Left renal pelvis (tissue), 4 donors: Measurements from ENCODE around the gene FOSB. TPM values are rescaled to one million over a fixed set of nuclear protein-coding genes. Genes with fewer than 3 reads are reported as not detected.

Experiments used
- DNase-seq, 4 donors: peaks; one replicate each; pipeline ENCODE4 v3.0.0-alpha.2; 2013; ENCODE audit warnings: low read depth in 4 of 4, low spot score in 3 of 4
- polyA plus RNA-seq, 4 donors: library from polyadenylated mRNA; unstranded; fragments of 120-200 nt; gene quantifications; one replicate each; pipeline ENCODE4 v1.2.1, GENCODE V29; 2013; ENCODE audit not compliant: insufficient read length in 4 of 4

Gene FOSB
- polyA plus RNA-seq, 4 donors, result 4.3 to 1,673 (median 9.8) TPM

DNA sequence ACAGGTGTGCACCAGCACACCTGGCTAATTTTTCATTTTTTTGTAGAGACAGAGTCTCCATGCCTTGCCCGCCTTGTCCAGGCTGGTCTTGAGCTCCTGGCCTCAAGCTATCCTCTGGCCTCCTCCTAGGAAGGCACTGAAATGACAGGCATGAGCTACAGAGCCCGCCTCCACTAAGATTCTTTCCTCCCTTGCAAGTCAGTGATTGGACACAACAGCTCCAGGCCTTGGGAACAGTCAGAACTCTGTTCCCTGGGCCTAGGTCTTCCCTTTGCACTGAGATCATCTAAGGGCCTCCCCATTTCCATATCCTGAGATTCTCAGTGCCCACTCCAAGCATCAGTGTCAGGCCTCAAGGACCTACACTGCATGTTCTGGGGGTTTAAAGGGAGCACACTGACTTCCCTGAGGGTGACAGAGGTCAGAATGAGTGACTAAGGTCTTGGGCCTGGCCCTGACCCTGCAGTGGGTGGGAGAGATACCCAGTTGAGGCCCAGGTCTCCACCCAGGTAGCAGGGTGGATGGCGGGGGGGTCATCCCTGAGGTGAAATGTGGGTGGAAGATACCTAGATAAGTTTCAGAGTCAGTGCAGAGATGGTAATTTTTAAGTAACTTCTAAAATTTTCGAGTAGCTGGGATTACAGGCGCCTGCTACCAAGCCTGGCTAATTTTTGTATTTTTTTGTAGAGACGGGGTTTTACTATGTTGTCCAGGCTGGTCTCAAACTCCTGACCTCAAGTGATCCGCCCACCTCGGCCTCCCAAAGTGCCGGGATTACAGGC, 26.7 kb upstream of the FOSB start:
- DNase-seq, result no peak

- no peak for DNase-seq
Observed at GRCh38 chr19:45442408-45442777, 25.4 kb upstream of the FOSB start.

GRCh38 chr19:45442778-45443461, 24.9 kb upstream of the FOSB start:
- DNase-seq, result no peak

GRCh38 chr19:45443462-45444317, 24.1 kb upstream of the FOSB start:
- DNase-seq, result peak in 1 of 4 donors; percentile 86

- DNase-seq, result peak in 2 of 4 donors; percentile 80 to 84
Observed at GRCh38 chr19:45444318-45445041, 23.3 kb upstream of the FOSB start.

DNA sequence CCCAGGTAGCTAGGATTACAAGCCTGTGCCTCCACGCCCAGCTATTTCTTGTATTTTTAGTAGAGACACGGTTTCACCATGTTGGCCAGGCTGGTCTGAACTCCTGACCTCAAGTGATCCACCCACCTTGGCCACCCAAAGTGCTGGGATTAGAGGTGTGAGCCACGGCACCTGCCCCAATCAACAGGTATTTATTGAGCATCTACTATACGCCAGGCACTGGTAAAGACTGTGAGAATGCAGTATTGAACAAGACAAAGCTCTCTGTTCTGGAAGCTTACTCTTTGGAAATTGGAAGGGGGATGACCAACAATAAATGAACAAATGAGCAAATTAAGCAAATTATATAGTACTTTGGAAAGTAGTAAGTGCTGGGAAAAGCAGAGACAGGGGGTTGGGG, 22.7 kb upstream of the FOSB start:
- no peak for DNase-seq

DNA sequence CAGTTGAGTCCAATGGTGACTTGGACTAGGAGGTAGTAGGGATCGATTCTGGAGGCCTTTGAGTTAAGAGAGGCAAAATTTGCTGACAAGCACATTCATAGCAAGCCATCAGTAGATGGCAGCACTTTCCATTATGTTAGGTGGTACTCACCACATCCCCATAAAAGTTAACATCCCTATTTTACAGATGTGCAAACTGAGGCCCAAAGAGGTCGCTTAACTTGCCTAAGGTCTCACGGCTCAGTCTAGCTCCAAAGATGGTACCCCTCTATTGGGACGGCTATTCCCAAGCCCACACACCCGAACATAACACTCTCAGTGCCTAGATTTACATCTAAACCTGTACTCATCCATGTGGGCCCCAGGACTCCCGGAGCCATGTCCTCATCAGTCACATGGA, 21.5 kb upstream of the FOSB start:
- DNase-seq, result no peak

GRCh38 chr19:45446944-45447343, 20.9 kb upstream of the FOSB start:
- DNase-seq, result no peak

DNA sequence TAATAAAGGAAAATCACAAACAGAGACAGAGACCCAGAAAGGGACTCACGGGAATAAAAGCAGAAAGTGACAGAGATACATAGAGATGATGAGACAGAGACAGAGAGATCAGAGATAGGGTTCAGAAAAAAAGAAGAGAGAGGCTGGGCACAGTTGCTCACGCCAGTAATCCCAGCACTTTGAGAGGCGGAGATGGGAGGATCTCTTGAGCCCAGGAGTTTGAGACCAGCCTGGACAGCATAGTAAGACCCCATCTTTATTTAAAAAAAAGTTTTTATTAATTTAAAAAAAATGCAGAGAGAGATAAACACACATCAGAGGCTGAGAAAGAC, 19.4 kb upstream of the FOSB start:
- DNase-seq, result no peak

DNA sequence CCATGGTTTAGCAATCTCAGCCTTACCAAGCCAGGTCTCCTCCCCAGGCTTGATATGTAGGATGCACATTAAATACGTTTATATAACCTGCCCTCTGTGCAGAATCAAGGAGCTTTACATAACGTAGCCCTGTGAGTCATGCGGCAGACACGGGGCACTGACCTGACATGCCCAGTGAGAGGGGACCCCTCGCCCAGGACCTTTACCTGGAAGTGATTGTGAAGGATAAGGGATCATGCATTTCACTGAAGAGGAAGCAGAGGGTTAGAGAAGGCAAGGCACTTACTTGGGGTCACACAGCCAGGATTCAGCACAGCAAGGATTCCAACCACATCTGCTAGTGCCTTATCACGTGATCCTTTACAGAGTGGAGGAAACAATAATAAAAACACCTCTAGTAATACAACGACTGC, 18.9 kb upstream of the FOSB start:
- no peak for DNase-seq

- no peak for DNase-seq
Observed at GRCh38 chr19:45450012-45450333, 17.8 kb upstream of the FOSB start.

DNA sequence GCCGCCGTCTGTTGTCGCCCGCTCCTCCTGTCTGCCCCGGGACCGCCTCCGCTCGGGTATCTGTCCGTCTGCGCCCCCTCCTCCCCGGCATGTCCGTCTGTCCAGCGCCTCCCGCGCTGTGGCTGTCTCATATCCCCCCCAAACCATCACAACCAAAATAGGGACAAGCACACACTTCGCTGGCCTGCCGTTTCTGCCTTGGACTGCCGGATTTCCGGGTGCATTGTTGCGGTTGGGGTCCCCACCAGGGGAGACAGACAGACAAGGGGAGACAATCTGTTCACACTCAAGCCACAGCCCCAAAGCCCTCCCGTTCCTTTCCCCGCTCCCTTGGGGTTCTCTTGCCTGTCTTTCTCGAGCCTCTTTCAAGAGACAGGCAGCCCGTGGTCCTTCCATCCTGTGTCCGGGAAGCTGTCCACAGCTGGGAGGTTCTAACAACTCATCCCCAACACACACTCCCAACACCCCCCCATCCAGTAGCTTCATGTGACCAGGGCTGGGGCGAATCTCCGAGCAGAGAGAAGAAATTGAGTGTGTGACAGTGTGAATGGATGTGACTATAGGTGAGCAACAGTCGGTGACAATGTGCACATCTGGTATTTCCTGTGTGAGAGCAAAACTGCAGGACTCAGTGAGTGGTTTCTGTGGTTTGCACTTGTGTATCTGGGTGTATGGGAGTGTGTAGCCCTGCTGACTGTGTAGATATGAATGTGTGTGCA, 16.5 kb upstream of the FOSB start:
- no peak for DNase-seq

GRCh38 chr19:45451850-45452387, 15.9 kb upstream of the FOSB start:
- DNase-seq, result no peak

- peak in 1 of 4 donors; percentile 82 for DNase-seq
Observed at GRCh38 chr19:45455707-45456499, 11.9 kb upstream of the FOSB start.

DNA sequence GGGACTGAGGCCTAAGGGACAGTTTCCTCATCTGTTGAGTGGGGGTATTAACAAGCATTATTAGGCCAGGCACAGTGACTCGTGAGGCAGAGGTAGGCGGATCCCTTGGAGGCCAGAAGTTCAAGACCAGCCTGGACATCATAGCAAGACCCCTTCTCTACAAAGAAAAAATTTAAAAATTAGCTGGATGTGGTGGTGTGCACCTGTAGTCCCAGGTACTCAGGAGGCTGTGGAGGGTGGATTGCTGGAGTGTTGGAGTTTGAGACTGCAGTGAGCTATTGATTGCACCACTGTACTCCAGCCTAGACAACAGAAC, 11.3 kb upstream of the FOSB start:
- DNase-seq, result no peak

DNA sequence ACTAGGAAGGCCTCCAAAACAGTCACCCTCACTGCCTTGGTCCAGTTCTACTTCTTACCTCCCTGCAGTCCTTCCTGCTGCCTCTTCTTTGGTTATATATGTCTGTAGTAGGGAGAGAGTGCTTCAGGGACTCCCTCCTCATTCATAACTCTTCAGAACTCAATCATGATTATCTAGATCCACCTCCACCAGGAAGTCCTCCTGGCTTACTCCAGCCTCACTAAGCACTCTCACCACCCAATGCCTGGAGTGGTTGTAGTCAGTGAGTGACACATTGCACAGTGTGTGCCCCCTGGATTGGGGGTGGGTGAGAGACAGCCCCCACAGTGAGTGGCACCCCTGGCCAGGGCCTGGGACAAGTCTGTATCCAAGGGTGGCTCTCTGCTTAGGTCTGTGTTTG, 10.0 kb upstream of the FOSB start:
- DNase-seq, result no peak

DNA sequence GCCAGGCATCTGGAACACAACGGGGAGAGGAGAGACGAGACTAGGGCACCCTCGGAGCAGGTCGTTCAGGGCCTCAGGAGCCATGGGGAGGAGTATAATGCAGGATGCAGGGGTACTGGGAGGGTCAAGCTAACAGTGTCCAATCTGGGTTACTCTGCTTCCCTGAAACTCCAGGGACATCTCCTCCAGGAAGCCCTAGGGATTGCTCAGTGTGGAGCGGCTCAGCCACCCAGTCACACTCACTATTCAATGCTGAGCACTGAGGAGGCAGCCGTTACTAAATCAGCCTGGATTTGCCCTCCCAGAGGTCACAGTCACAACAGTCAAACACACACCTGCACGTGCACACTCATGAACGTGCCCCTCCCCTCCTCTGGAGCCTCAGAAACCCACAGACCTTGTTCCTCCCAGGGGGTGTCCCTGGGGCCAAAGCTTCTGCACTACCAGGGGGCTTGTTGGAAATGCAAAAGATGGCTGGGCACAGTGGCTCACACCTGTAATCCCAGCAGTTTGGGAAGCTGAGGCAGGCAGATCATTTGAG, 6.9 kb upstream of the FOSB start:
- DNase-seq, result no peak

- no peak for DNase-seq
Observed at GRCh38 chr19:45462174-45462573, 5.6 kb upstream of the FOSB start.

DNA sequence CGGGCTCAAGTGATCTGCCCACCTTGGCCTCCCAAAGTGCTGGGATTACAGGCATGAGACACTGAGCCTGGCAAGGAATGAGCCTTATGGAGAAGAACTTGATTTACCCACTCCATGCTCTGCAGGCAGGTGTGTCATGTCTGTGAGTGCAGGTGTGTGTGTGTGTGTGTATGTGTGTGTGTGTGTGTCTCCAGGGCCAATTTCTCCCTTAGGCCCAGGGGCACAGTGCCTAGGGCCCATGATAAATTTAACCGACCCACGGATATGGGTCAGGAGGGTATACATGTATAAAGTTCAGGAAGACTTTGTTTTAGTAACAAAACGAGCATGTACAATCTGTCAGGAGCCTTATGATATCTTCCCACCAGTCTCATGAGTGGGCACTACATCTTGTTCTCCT, 4.6 kb upstream of the FOSB start:
- no peak for DNase-seq
